HepG2 (cell line): Measurements from ENCODE around the gene CCDC148. TPM values are rescaled to one million over a fixed set of nuclear protein-coding genes. Genes with fewer than 3 reads are reported as not detected.
A peak's percentile ranks its signal among the peaks of the same experiment; 100 is the strongest.

Source experiments
- ARNT ChIP-seq: fragments of 450-650 bp; IDR thresholded peaks from 2 replicates; pipeline ENCODE4 v1.6.1; 2017
- BRD4 ChIP-seq: sonication (generic); formaldehyde crosslinking; IDR thresholded peaks from 2 replicates; pipeline ENCODE4 v1.4.0; 2020; ENCODE audit warnings: missing genetic modification reagents
- DNMT1 ChIP-seq: sonication (generic); formaldehyde crosslinking; IDR thresholded peaks from 2 replicates; pipeline ENCODE4 v1.5.1; 2020; ENCODE audit warnings: mild to moderate bottlenecking, missing genetic modification reagents
- KLF9 ChIP-seq: IDR thresholded peaks from 2 replicates; pipeline ENCODE4 v1.6.1; 2016; ENCODE audit warnings: low read depth
- SCMH1 ChIP-seq: sonication (generic); formaldehyde crosslinking; IDR thresholded peaks from 2 replicates; pipeline ENCODE4 v1.9.0; 2021; ENCODE audit warnings: missing genetic modification reagents, mild to moderate bottlenecking, borderline replicate concordance
- SP2 ChIP-seq: sonication (generic); formaldehyde crosslinking; IDR thresholded peaks from 2 replicates; pipeline ENCODE4 v1.5.1; 2020; ENCODE audit warnings: mild to moderate bottlenecking, missing genetic modification reagents
- STAT6 ChIP-seq: sonication (generic); formaldehyde crosslinking; IDR thresholded peaks from 2 replicates; pipeline ENCODE4 v1.4.0; 2020; ENCODE audit warnings: missing genetic modification reagents, mild to moderate bottlenecking, borderline replicate concordance
- THRA ChIP-seq: sonication (generic); formaldehyde crosslinking; IDR thresholded peaks from 2 replicates; pipeline ENCODE4 v1.4.0; 2020; ENCODE audit warnings: missing genetic modification reagents, borderline replicate concordance
- ZNF124 ChIP-seq: sonication (generic); formaldehyde crosslinking; IDR thresholded peaks from 2 replicates; pipeline ENCODE4 v1.4.0; 2020; ENCODE audit warnings: missing genetic modification reagents
- polyA plus RNA-seq, 8 experiments: library from polyadenylated mRNA; depleted of rRNA in 3 of 8; stranded (reverse) in 7 of 8; unstranded in 1 of 8; fragments of >200 nt; fragmentation: Illumina TruSeq in 4 of 8; extraction: Trizol in 4 of 8; gene quantifications; 2 replicates each; pipeline versions ENCODE4 v1.2.1 to v1.2.3, GENCODE V29; 2011 to 2016; ENCODE audit warnings: low read depth in 4 of 8, missing spikeins in 1 of 8, mixed read lengths in 1 of 8; ENCODE audit not compliant: insufficient read depth in 1 of 8
- total RNA-seq, 5 experiments: library from RNA; depleted of rRNA; stranded (reverse); fragments of >200 nt; fragmentation: Illumina TruSeq; extraction: Trizol; gene quantifications; 2 replicates each; pipeline ENCODE4 v1.2.3, GENCODE V29; 2016; ENCODE audit warnings: low read depth in 1 of 5
- TF ChIP-seq, protein P1 (sequence below): sonication (generic); formaldehyde crosslinking; IDR thresholded peaks from 2 replicates; pipeline ENCODE4 v1.4.0; 2020; ENCODE audit warnings: missing genetic modification reagents
- TF ChIP-seq, protein P2 (sequence below): sonication (generic); formaldehyde crosslinking; IDR thresholded peaks from 2 replicates; pipeline ENCODE4 v1.4.0; 2020; ENCODE audit warnings: mild to moderate bottlenecking, missing genetic modification reagents, borderline replicate concordance
- TF ChIP-seq, protein P3 (sequence below): sonication (generic); formaldehyde crosslinking; conservative IDR thresholded peaks from 2 replicates; pipeline ENCODE4 v1.8.0; 2022; ENCODE audit warnings: mild to moderate bottlenecking, moderate library complexity, missing genetic modification reagents
- TF ChIP-seq, protein P4 (sequence below): sonication (generic); formaldehyde crosslinking; IDR thresholded peaks from 2 replicates; pipeline ENCODE4 v1.4.0; 2020; ENCODE audit warnings: missing genetic modification reagents

Gene CCDC148
- total and polyA plus RNA-seq, 2 of the 13 experiments (the other 11 are each of a cell fraction or from before 2014, with no cell fraction given) = 0.30 to 0.49 TPM

GRCh38 chr2:158130832-158131473, 325.6 kb downstream of the CCDC148 start (continued):
- TF ChIP-seq STAT6 (CRISPR knock-in tag) (no peak; the same call in 1 of the 2 replicates), ARNT (no peak), SCMH1 (CRISPR knock-in tag) (no peak), BRD4 (peak; percentile 82), SP2 (no peak), DNMT1 (CRISPR knock-in tag) (no peak), ZNF124 (CRISPR knock-in tag) (peak; percentile 88), THRA (CRISPR knock-in tag) (peak; percentile 80; the same call in 1 of the 2 replicates), KLF9 (CRISPR knock-in tag) (no peak)
- TF ChIP-seq, protein P1, sequence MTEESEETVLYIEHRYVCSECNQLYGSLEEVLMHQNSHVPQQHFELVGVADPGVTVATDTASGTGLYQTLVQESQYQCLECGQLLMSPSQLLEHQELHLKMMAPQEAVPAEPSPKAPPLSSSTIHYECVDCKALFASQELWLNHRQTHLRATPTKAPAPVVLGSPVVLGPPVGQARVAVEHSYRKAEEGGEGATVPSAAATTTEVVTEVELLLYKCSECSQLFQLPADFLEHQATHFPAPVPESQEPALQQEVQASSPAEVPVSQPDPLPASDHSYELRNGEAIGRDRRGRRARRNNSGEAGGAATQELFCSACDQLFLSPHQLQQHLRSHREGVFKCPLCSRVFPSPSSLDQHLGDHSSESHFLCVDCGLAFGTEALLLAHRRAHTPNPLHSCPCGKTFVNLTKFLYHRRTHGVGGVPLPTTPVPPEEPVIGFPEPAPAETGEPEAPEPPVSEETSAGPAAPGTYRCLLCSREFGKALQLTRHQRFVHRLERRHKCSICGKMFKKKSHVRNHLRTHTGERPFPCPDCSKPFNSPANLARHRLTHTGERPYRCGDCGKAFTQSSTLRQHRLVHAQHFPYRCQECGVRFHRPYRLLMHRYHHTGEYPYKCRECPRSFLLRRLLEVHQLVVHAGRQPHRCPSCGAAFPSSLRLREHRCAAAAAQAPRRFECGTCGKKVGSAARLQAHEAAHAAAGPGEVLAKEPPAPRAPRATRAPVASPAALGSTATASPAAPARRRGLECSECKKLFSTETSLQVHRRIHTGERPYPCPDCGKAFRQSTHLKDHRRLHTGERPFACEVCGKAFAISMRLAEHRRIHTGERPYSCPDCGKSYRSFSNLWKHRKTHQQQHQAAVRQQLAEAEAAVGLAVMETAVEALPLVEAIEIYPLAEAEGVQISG = no peak
- TF ChIP-seq, protein P2, sequence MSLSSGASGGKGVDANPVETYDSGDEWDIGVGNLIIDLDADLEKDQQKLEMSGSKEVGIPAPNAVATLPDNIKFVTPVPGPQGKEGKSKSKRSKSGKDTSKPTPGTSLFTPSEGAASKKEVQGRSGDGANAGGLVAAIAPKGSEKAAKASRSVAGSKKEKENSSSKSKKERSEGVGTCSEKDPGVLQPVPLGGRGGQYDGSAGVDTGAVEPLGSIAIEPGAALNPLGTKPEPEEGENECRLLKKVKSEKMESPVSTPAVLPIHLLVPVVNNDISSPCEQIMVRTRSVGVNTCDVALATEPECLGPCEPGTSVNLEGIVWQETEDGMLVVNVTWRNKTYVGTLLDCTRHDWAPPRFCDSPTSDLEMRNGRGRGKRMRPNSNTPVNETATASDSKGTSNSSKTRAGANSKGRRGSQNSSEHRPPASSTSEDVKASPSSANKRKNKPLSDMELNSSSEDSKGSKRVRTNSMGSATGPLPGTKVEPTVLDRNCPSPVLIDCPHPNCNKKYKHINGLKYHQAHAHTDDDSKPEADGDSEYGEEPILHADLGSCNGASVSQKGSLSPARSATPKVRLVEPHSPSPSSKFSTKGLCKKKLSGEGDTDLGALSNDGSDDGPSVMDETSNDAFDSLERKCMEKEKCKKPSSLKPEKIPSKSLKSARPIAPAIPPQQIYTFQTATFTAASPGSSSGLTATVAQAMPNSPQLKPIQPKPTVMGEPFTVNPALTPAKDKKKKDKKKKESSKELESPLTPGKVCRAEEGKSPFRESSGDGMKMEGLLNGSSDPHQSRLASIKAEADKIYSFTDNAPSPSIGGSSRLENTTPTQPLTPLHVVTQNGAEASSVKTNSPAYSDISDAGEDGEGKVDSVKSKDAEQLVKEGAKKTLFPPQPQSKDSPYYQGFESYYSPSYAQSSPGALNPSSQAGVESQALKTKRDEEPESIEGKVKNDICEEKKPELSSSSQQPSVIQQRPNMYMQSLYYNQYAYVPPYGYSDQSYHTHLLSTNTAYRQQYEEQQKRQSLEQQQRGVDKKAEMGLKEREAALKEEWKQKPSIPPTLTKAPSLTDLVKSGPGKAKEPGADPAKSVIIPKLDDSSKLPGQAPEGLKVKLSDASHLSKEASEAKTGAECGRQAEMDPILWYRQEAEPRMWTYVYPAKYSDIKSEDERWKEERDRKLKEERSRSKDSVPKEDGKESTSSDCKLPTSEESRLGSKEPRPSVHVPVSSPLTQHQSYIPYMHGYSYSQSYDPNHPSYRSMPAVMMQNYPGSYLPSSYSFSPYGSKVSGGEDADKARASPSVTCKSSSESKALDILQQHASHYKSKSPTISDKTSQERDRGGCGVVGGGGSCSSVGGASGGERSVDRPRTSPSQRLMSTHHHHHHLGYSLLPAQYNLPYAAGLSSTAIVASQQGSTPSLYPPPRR = peak; percentile 89; the same call in 1 of the 2 replicates
- TF ChIP-seq, protein P3, sequence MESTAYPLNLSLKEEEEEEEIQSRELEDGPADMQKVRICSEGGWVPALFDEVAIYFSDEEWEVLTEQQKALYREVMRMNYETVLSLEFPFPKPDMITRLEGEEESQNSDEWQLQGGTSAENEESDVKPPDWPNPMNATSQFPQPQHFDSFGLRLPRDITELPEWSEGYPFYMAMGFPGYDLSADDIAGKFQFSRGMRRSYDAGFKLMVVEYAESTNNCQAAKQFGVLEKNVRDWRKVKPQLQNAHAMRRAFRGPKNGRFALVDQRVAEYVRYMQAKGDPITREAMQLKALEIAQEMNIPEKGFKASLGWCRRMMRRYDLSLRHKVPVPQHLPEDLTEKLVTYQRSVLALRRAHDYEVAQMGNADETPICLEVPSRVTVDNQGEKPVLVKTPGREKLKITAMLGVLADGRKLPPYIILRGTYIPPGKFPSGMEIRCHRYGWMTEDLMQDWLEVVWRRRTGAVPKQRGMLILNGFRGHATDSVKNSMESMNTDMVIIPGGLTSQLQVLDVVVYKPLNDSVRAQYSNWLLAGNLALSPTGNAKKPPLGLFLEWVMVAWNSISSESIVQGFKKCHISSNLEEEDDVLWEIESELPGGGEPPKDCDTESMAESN (CRISPR knock-in tag) = no peak
- TF ChIP-seq, protein P4, sequence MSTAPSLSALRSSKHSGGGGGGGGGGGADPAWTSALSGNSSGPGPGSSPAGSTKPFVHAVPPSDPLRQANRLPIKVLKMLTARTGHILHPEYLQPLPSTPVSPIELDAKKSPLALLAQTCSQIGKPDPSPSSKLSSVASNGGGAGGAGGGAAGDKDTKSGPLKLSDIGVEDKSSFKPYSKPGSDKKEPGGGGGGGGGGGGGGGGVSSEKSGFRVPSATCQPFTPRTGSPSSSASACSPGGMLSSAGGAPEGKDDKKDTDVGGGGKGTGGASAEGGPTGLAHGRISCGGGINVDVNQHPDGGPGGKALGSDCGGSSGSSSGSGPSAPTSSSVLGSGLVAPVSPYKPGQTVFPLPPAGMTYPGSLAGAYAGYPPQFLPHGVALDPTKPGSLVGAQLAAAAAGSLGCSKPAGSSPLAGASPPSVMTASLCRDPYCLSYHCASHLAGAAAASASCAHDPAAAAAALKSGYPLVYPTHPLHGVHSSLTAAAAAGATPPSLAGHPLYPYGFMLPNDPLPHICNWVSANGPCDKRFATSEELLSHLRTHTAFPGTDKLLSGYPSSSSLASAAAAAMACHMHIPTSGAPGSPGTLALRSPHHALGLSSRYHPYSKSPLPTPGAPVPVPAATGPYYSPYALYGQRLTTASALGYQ (CRISPR knock-in tag) = peak; percentile 92
